HL-60 (cell line): ENCODE data around the gene PXDC1.

Experiments
- GABPA ChIP-seq: IDR thresholded peaks from 2 replicates; pipeline ENCODE4 v1.6.1; 2012; ENCODE audit warnings: low read depth
- POLR2AphosphoS5 ChIP-seq: IDR thresholded peaks from 2 replicates; pipeline ENCODE4 v1.6.1; 2012; ENCODE audit warnings: low read depth
- TF ChIP-seq, protein P1 (sequence below): IDR thresholded peaks from one replicate; pipeline ENCODE4 v1.5.1; 2011; ENCODE audit warnings: low read length, control low read depth, inconsistent platforms; ENCODE audit not compliant: insufficient read depth
- TF ChIP-seq, protein P2 (sequence below): IDR thresholded peaks from 2 replicates; pipeline ENCODE4 v1.6.1; 2012; ENCODE audit warnings: low read depth; ENCODE audit not compliant: insufficient replicate concordance

DNA sequence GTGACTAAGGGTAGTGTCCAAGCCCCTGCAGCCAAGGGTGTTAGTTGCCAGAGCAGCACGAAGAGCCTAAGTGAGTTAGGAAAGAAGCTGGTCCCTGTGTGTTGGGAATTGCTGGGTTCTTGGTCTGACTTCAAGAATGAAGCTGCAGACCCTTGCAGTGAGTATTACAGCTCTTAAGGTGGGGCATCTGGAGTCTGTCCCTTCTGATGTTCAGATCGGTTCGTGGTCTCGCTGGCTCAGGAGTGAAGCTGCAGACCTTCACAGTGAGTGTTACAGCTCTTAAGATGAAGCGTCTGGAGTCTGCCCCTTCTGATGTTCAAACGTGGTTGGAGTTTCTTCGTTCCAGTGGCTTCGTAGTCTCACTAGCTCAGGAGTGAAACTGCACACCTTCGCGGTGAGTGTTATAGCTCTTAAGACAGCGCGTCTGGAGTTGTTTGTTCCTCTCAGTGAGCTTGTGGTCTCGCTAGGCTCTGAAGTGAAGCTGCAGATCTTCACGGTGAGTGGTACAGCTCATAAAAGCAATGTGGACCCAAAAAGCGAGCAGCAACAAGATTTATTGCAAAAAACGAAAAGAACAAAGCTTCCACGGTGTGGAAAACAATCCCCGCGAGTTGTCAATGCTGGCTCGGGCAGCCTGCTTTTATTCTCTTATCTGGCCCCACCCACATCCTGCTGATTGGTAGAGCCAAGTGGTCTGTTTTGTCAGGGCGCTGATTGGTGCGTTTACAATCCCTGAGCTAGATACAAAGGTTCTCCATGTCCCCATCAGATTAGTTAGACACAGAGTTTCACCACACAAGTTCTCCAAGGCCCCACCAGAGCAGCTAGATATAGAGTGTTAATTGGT lies 31.8 kb downstream of the PXDC1 start:
- TF ChIP-seq, protein P1, sequence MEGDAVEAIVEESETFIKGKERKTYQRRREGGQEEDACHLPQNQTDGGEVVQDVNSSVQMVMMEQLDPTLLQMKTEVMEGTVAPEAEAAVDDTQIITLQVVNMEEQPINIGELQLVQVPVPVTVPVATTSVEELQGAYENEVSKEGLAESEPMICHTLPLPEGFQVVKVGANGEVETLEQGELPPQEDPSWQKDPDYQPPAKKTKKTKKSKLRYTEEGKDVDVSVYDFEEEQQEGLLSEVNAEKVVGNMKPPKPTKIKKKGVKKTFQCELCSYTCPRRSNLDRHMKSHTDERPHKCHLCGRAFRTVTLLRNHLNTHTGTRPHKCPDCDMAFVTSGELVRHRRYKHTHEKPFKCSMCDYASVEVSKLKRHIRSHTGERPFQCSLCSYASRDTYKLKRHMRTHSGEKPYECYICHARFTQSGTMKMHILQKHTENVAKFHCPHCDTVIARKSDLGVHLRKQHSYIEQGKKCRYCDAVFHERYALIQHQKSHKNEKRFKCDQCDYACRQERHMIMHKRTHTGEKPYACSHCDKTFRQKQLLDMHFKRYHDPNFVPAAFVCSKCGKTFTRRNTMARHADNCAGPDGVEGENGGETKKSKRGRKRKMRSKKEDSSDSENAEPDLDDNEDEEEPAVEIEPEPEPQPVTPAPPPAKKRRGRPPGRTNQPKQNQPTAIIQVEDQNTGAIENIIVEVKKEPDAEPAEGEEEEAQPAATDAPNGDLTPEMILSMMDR, result no peak
- TF ChIP-seq, protein P2, sequence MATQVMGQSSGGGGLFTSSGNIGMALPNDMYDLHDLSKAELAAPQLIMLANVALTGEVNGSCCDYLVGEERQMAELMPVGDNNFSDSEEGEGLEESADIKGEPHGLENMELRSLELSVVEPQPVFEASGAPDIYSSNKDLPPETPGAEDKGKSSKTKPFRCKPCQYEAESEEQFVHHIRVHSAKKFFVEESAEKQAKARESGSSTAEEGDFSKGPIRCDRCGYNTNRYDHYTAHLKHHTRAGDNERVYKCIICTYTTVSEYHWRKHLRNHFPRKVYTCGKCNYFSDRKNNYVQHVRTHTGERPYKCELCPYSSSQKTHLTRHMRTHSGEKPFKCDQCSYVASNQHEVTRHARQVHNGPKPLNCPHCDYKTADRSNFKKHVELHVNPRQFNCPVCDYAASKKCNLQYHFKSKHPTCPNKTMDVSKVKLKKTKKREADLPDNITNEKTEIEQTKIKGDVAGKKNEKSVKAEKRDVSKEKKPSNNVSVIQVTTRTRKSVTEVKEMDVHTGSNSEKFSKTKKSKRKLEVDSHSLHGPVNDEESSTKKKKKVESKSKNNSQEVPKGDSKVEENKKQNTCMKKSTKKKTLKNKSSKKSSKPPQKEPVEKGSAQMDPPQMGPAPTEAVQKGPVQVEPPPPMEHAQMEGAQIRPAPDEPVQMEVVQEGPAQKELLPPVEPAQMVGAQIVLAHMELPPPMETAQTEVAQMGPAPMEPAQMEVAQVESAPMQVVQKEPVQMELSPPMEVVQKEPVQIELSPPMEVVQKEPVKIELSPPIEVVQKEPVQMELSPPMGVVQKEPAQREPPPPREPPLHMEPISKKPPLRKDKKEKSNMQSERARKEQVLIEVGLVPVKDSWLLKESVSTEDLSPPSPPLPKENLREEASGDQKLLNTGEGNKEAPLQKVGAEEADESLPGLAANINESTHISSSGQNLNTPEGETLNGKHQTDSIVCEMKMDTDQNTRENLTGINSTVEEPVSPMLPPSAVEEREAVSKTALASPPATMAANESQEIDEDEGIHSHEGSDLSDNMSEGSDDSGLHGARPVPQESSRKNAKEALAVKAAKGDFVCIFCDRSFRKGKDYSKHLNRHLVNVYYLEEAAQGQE, result no peak
- TF ChIP-seq POLR2AphosphoS5, result no peak
- TF ChIP-seq GABPA, result no peak
